Natural killer cell (primary cell): ENCODE measurements around the gene EEFSEC. TPM values are rescaled to one million over a fixed set of nuclear protein-coding genes. Genes with fewer than 3 reads are reported as not detected.

Source experiments
- ATAC-seq, 3 donors: fragments of 150-1000 bp in 2 of 3; fragments of 200-7000 bp in 1 of 3; cut with Tn5 transposase; 1 replicate in 1 of 3; 2 replicates in 2 of 3; pipeline ENCODE4 v1.10.0; 2021; ENCODE audit warnings: mild to moderate bottlenecking in 2 of 3, moderate library complexity in 2 of 3
- DNase-seq, 2 donors: peaks; one replicate each; pipeline versions ENCODE4 v3.0.0 to v3.0.0-alpha.2; 2013 to 2021; ENCODE audit warnings: mixed read lengths in 1 of 2
- H3K27ac ChIP-seq: one replicate; pipeline ENCODE4 v1.5.1; 2013; ENCODE audit warnings: mild to moderate bottlenecking, low read length
- H3K27me3 ChIP-seq: one replicate; pipeline ENCODE4 v1.6.1; 2013; ENCODE audit warnings: low read length; ENCODE audit not compliant: control insufficient read depth, insufficient read depth
- H3K36me3 ChIP-seq: one replicate; pipeline ENCODE4 v1.6.1; 2013; ENCODE audit warnings: low read length; ENCODE audit not compliant: control insufficient read depth, insufficient read depth
- H3K4me1 ChIP-seq: one replicate; pipeline ENCODE4 v1.6.1; 2013; ENCODE audit warnings: low read length; ENCODE audit not compliant: control insufficient read depth, insufficient read depth
- H3K4me3 ChIP-seq: one replicate; pipeline ENCODE4 v1.5.1; 2013; ENCODE audit warnings: low read length
- H3K9me3 ChIP-seq: one replicate; pipeline ENCODE4 v1.6.1; 2013; ENCODE audit warnings: low read length; ENCODE audit not compliant: control insufficient read depth, insufficient read depth
- H3K27ac Mint-ChIP-seq, 2 donors: one replicate each; pipeline ENCODE4 v1.8.0; 2022; ENCODE audit warnings: mild to moderate bottlenecking in 2 of 2, mixed read lengths in 2 of 2, moderate library complexity in 1 of 2
- H3K27me3 Mint-ChIP-seq, 2 donors: one replicate each; pipeline ENCODE4 v1.8.0; 2022; ENCODE audit warnings: low read depth in 2 of 2, mixed read lengths in 2 of 2
- H3K36me3 Mint-ChIP-seq: one replicate; pipeline ENCODE4 v1.8.0; 2022; ENCODE audit warnings: mixed read lengths
- H3K4me1 Mint-ChIP-seq, 2 donors: one replicate each; pipeline ENCODE4 v1.8.0; 2022; ENCODE audit warnings: mixed read lengths in 2 of 2
- H3K4me3 Mint-ChIP-seq: one replicate; pipeline ENCODE4 v1.8.0; 2022; ENCODE audit warnings: mild to moderate bottlenecking, moderate library complexity, mixed read lengths
- H3K9me3 Mint-ChIP-seq, 2 donors: one replicate each; pipeline ENCODE4 v1.8.0; 2022; ENCODE audit warnings: mixed read lengths in 2 of 2
- CTCF ChIP-seq: fragments of 200-600 bp; IDR thresholded peaks from one replicate; pipeline ENCODE4 v1.8.0; 2022; ENCODE audit warnings: antibody characterized with exemption
- WGBS: methylation state at CpG from one replicate; pipeline ENCODE4 v1.1.7; 2013; ENCODE audit warnings: missing lambda C conversion rate; ENCODE audit not compliant: insufficient coverage; 5-methylcytosine and 5-hydroxymethylcytosine counted together
- intact Hi-C: fragments of 100-400 bp; cut with micrococcal nuclease; formaldehyde crosslinking; loops from one replicate; pipeline ENCODE4 v1.14.2; 2022
- total RNA-seq, 4 donors: library from RNA; stranded (reverse); fragments of 120-200 nt in 1 of 4; gene quantifications; one replicate each; pipeline versions ENCODE4 v1.2.3 to v1.2.4, GENCODE V29; 2013 to 2022

EEFSEC gene
- total RNA-seq, 3 donors from 2014 or later (not counting 1 experiment from before 2014, with no cell fraction given), result 16.7 to 18.9 (median 17.6) TPM

- Mint-ChIP-seq H3K4me1 (peaks cover 0 to 11% of the 10 kb centered on the region in 2 donors), H3K27ac (no peak overlapping the region), H3K4me3 (no peak overlapping the region), H3K9me3 (no peaks in the 10 kb centered on the region), H3K36me3 (no peaks in the 10 kb centered on the region), H3K27me3 (no peaks in the 10 kb centered on the region)
- no peak overlapping the region for H3K27ac ChIP-seq
- DNase-seq, result no peak
- H3K36me3 ChIP-seq, result no peaks in the 10 kb centered on the region
- H3K4me1 ChIP-seq, result no peaks in the 10 kb centered on the region
- intact Hi-C loops, result no loop called here
- WGBS, result 88% methylated on average over 9 of the region's 9 CpGs
- no peaks in the 10 kb centered on the region for H3K9me3 ChIP-seq
- TF ChIP-seq CTCF, result no peak
- H3K4me3 ChIP-seq, result no peak overlapping the region
- ATAC-seq, result no peak
- no peaks in the 10 kb centered on the region for H3K27me3 ChIP-seq
Measured at GRCh38 chr3:128395500-128396162, 242.3 kb downstream of the EEFSEC start.

- no peaks in the 10 kb centered on the region for H3K36me3 ChIP-seq
- TF ChIP-seq CTCF, result no peak
- no peak for ATAC-seq
Measured at GRCh38 chr3:128397484-128397883, 244.2 kb downstream of the EEFSEC start.

GRCh38 chr3:128398586-128398985 is 245.3 kb downstream of the EEFSEC start:
- no peak for TF ChIP-seq CTCF
- no peaks in the 10 kb centered on the region for H3K36me3 ChIP-seq
- H3K9me3 ChIP-seq, result no peaks in the 10 kb centered on the region
- intact Hi-C loops, result no loop called here
- H3K4me3 ChIP-seq, result no peak overlapping the region
- peaks cover 0 to 9% of the 10 kb centered on the region in 2 donors for H3K4me1 Mint-ChIP-seq
- DNase-seq, result no peak
- no peak overlapping the region for H3K27ac ChIP-seq
- no peaks in the 10 kb centered on the region for H3K27me3 ChIP-seq
- WGBS, result 97% methylated on average over 8 of the region's 8 CpGs
- no peak overlapping the region for H3K4me3 Mint-ChIP-seq
- H3K4me1 ChIP-seq, result no peaks in the 10 kb centered on the region
- H3K36me3 Mint-ChIP-seq, result no peaks in the 10 kb centered on the region
- H3K27ac Mint-ChIP-seq, result no peak overlapping the region
- no peaks in the 10 kb centered on the region for H3K27me3 Mint-ChIP-seq
- no peaks in the 10 kb centered on the region for H3K9me3 Mint-ChIP-seq
- no peak for ATAC-seq

More at GRCh38 chr3:128397484-128397883, 244.2 kb downstream of the EEFSEC start:
- no peaks in the 10 kb centered on the region for H3K4me1 ChIP-seq
- no peak overlapping the region for H3K27ac Mint-ChIP-seq
- no peak overlapping the region for H3K4me3 Mint-ChIP-seq
- no peaks in the 10 kb centered on the region for H3K36me3 Mint-ChIP-seq
- no peaks in the 10 kb centered on the region for H3K9me3 Mint-ChIP-seq
- no peaks in the 10 kb centered on the region for H3K27me3 ChIP-seq
- no peaks in the 10 kb centered on the region for H3K27me3 Mint-ChIP-seq
- H3K4me1 Mint-ChIP-seq, result peaks cover 0 to 9% of the 10 kb centered on the region in 2 donors
- H3K4me3 ChIP-seq, result no peak overlapping the region
- no peak for DNase-seq
- no peak overlapping the region for H3K27ac ChIP-seq
- H3K9me3 ChIP-seq, result no peaks in the 10 kb centered on the region
- intact Hi-C loops, result no loop called here
- 98% methylated on average over 5 of the region's 5 CpGs for WGBS
